Lower leg skin (tissue), 3 donors: ENCODE data around the gene ANAPC2.

Experiments used
- CTCF ChIP-seq, 3 donors: fragments of 450-650 bp; IDR thresholded peaks; one replicate each; pipeline ENCODE4 v1.5.1; 2016; ENCODE audit warnings: antibody characterized with exemption in 3 of 3, mild to moderate bottlenecking in 3 of 3, moderate library complexity in 2 of 3
- POLR2A ChIP-seq, 2 donors: fragments of 450-650 bp; IDR thresholded peaks; one replicate each; pipeline ENCODE4 v1.6.1; 2016 to 2017; ENCODE audit warnings: antibody characterized with exemption in 2 of 2, mild to moderate bottlenecking in 1 of 2, moderate library complexity in 1 of 2

- TF ChIP-seq CTCF (IDR thresholded peaks at IDR 0.05) = no peak
- TF ChIP-seq POLR2A (IDR thresholded peaks at IDR 0.05) = no peak
Observed at GRCh38 chr9:137182836-137183235, 5.5 kb downstream of the ANAPC2 start.
